Lower lobe of right lung (tissue), 2 donors: ENCODE results near the gene H2BK1. TPM values are rescaled to one million over a fixed set of nuclear protein-coding genes. Genes with fewer than 3 reads are reported as not detected.
A peak's percentile ranks its signal among the peaks of the same experiment; 100 is the strongest.

Experiments
- ATAC-seq, 2 donors: fragments of 200-7000 bp; cut with Tn5 transposase; one replicate each; pipeline ENCODE4 v1.9.1; 2020 to 2022; ENCODE audit warnings: mild to moderate bottlenecking in 2 of 2, moderate library complexity in 2 of 2
- DNase-seq: peaks from one replicate; pipeline ENCODE4 v3.0.0-alpha.2; 2020
- H3K27ac ChIP-seq: fragments of 200-600 bp; one replicate; pipeline ENCODE4 v1.8.0; 2022
- H3K27me3 ChIP-seq: fragments of 200-600 bp; one replicate; pipeline ENCODE4 v1.8.0; 2022; ENCODE audit warnings: low read depth
- H3K36me3 ChIP-seq: fragments of 200-600 bp; one replicate; pipeline ENCODE4 v1.8.0; 2022; ENCODE audit warnings: mild to moderate bottlenecking
- H3K4me1 ChIP-seq: fragments of 200-600 bp; one replicate; pipeline ENCODE4 v1.8.0; 2022
- H3K4me3 ChIP-seq: fragments of 200-600 bp; one replicate; pipeline ENCODE4 v1.8.0; 2022; ENCODE audit warnings: mild to moderate bottlenecking
- H3K9me3 ChIP-seq: fragments of 200-600 bp; one replicate; pipeline ENCODE4 v1.8.0; 2022
- intact Hi-C: fragments of 100-400 bp; cut with DNase I; formaldehyde crosslinking; loops from one replicate; pipeline ENCODE4 v1.11.0; 2022
- total RNA-seq: library from RNA; stranded (reverse); fragmentation: NEBNext Ultra II Directional; extraction: Animal tissue kit (Norgen Biotek cat#: 25700); gene quantifications from one replicate; pipeline ENCODE4 v1.2.1, GENCODE V29; 2021
- TF ChIP-seq, protein P1 (sequence below): fragments of 200-600 bp; IDR thresholded peaks from one replicate; pipeline ENCODE4 v1.8.0; 2022; ENCODE audit warnings: antibody characterized with exemption, mild to moderate bottlenecking
- donor health status: DM: no; HTN: yes; CAD: no; lungs with severe emphysema.

The H2BK1 gene
- total RNA-seq, 1 donor from 2014 or later = not detected

DNA sequence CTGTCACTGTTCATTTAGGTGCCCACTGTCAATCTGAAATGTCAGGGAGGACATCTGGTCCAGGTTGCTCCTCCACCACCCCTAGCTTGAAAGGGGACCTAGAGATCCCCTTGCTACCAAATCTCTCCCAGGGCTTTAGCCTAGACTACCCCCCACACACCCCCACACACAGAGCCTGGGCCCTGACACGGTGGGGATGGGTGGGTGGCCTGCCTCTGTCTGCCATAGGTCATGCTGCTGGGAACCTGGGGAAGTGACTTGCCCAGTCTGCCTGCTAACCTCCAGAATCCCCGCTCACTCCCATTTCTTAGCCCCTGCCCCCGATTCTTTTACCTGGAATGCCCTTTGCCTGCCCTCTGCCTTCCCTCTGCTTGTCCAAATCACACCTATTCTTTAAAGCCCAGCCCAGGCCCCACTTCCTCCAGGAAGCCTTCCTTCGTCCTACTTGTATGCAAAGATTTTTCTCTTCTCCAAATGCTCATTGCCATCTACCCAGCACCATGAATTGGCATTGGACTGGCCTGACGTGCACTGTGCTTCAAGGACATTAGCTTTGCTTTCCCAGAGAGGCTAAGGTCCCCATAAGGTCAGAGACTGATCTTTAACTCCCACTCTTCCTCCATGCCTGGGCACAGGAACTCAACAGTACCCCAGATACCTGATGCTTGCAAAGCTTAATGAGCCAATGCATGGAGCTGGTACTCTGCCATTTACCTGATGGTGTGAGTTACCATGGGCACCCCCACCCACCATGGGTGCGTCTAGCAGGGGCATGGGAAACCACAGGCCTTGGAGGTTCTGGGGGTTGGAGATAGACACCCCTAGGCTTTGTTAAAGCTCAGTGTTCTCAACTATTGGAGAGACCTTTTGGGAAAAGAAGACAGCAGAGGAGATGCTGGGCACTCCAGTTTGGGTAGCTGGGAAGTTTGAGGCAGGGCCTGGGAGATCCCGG lies 40.2 kb upstream of the H2BK1 start:
- Histone ChIP-seq H3K4me1 (peaks cover 55% of the 10 kb centered on the region), H3K27me3 (peaks cover 17% of the 10 kb centered on the region), H3K36me3 (no peaks in the 10 kb centered on the region), H3K27ac (peak overlapping the region; percentile 89), H3K4me3 (peak overlapping the region; percentile 66), H3K9me3 (no peaks in the 10 kb centered on the region)
- ATAC-seq (no peak), DNase-seq (no peak)
- intact Hi-C loops = no loop called here
- TF ChIP-seq, protein P1, sequence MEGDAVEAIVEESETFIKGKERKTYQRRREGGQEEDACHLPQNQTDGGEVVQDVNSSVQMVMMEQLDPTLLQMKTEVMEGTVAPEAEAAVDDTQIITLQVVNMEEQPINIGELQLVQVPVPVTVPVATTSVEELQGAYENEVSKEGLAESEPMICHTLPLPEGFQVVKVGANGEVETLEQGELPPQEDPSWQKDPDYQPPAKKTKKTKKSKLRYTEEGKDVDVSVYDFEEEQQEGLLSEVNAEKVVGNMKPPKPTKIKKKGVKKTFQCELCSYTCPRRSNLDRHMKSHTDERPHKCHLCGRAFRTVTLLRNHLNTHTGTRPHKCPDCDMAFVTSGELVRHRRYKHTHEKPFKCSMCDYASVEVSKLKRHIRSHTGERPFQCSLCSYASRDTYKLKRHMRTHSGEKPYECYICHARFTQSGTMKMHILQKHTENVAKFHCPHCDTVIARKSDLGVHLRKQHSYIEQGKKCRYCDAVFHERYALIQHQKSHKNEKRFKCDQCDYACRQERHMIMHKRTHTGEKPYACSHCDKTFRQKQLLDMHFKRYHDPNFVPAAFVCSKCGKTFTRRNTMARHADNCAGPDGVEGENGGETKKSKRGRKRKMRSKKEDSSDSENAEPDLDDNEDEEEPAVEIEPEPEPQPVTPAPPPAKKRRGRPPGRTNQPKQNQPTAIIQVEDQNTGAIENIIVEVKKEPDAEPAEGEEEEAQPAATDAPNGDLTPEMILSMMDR = no peak

DNA sequence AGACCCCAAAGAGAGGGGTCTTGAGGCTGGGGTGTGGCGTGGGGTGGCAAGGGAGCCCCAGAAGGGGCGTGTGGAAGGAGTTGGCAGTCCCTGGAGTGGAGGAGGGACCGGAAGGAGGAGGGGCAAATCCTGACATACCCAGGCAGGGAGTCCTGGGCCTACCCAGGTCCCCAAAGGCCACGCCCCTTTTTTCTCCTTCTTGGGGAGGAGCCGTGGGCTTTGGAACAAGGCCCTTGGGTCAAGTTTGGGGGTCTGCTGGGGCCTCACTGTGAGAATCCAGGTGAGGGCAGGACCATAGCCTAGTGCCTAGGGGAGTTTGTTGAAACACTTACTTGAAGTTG lies 39.4 kb upstream of the H2BK1 start:
- peak; percentile 72 for DNase-seq
- H3K27me3 ChIP-seq = peaks cover 24% of the 10 kb centered on the region
- intact Hi-C loops = no loop called here
- H3K4me3 ChIP-seq = peak overlapping the region; percentile 62
- peaks cover 63% of the 10 kb centered on the region for H3K4me1 ChIP-seq
- ATAC-seq = peak; percentile 36 to 60
- H3K9me3 ChIP-seq = no peaks in the 10 kb centered on the region
- H3K27ac ChIP-seq = peak overlapping the region; percentile 89
- TF ChIP-seq, protein P1 = no peak
- H3K36me3 ChIP-seq = no peaks in the 10 kb centered on the region

DNA sequence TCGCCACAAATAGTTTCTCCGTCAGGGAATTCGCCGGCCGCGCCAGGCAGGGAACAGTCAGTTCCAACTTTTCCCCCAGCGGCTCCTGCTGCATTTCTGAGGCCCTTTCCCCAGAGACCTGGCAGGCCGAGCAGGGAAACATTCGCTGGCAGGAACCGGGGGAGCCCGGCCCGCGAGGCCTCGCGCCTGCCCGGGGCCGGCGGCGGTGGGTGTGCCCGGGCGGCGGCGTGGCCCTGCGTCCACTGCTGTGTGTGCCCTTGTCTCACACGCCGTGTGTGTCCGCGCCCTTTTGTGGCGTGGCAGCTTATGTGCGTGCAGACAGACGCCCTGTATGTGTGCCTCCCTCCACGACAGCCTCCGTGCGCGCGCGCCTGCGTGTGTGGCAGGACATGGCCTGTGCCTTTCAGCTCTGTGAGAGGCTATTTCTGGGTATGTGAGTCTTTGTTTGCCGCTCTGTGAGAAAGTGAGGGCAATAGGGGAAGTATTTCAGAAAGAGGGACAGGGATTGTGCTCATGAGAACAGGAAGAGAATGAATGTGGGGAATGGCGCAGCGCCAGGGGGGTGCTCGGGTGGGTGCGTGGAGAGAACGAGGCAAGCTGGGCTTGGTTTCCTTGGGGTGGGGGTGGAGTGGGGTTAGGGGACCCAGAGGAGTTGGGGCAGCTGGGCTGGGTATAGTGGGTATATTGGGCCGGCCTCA lies 38.9 kb upstream of the H2BK1 start:
- ATAC-seq (peak; percentile 41 to 48), DNase-seq (peak; percentile 79)
- H3K4me3 ChIP-seq = peak overlapping the region; percentile 62
- no peaks in the 10 kb centered on the region for H3K9me3 ChIP-seq
- intact Hi-C loops = no loop called here
- TF ChIP-seq, protein P1 = no peak
- H3K36me3 ChIP-seq = no peaks in the 10 kb centered on the region
- H3K4me1 ChIP-seq = peaks cover 68% of the 10 kb centered on the region
- H3K27me3 ChIP-seq = peaks cover 27% of the 10 kb centered on the region
- H3K27ac ChIP-seq = peak overlapping the region; percentile 89

DNA sequence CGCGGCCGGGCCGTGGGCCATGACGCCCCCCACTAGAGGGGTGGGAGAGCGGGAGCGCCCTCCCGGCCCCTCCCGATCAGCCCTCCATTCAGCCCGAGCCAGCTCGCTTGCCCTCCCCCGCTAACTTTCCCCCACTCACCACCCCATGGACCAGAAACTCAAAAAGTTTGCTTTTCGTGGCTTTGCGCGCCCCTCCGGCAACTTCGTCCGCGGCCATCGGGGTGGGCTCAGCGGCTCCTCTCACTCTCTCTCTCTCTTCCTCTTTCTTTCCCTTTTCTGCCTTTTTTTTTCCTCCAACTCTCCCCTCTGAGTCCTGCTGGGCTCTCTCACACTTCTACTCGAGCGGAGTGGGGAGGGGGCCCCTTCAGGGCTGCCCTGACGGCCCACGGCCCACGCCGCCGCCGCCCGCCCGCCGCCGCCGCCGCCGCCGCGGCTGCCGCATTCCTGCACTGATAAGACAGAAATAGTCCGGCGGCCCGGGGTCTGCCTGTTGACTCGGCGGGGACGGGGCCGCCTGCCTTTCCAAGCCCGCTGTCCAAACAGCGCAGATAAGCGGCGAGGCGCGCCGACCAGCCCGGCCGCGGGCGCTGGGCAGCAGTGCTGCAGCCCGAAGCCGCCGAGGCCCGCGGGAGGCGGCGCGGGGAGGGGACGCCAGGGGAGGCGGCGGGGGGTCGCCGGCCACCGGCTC lies 38.2 kb upstream of the H2BK1 start, which contains the start of gene SMARCD3:
TSS of gene SMARCD3 (minus strand) at position 349 of the 688 bp plus-strand sequence. CDS start at position 217, 132 bp downstream.
- DNase-seq = peak; percentile 74
- H3K27me3 ChIP-seq = peaks cover 27% of the 10 kb centered on the region

More for the DNA sequence above, 38.2 kb upstream of the H2BK1 start, which contains the start of gene SMARCD3:
- ATAC-seq = peak; percentile 51 to 68
- peak within 1 kb of the TSS; percentile 62 for H3K4me3 ChIP-seq
- intact Hi-C loops = no loop called here
- H3K27ac ChIP-seq = peak within 1 kb of the TSS; percentile 89
- no peaks in the 10 kb centered on the region for H3K36me3 ChIP-seq
- H3K9me3 ChIP-seq = no peaks in the 10 kb centered on the region
- H3K4me1 ChIP-seq = peaks cover 75% of the 10 kb centered on the region
- TF ChIP-seq, protein P1 = no peak
